ENCODE measurements around the gene MS4A10.

DNA sequence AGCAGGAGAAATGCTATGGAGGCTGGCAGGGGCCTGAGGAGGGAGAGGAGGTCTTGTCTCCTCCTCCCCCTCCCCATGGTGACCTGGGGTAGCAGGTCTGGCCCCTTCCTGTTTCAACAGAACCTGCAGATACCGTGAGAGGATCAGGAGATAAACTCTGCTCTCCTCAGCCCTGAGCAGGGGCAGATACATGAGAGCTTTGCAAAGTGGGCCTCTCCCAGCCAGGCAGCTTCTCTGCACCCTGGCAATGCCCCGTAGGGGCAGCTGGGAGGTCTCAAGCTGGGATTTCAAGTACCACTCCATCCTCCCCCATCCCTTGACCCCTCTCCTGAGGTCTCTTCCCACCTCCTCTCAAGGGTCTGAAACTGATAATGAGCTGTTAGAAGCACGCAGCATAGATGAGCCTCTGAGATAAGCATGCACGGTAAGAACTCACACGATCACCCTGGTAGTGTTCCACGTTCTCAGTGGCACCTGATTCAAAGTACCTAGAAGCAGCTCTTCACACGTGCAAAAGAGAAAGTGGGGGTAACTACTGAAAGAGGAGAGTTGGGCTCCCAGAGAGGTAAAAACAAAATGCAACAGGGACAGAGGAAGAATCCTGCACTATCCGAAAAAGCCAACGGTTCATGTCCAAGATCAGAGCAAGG lies 51.9 kb downstream of the MS4A10 start:
- TF ChIP-seq POLR2AphosphoS5 (IDR thresholded peaks at IDR 0.05; ENCODE audit: borderline replicate concordance, low read depth, low read length) (no peak), EZH2 (IDR thresholded peaks at IDR 0.05) (no peak)
